GM19099 (cell line): ENCODE data around the gene TAF4.

Experiments used
- POLR2A ChIP-seq: IDR thresholded peaks from 3 replicates; pipeline ENCODE4 v1.6.1; 2011; ENCODE audit warnings: low read depth; ENCODE audit not compliant: insufficient read length; ENCODE audit errors: extremely low read depth

The TAF4 gene

GRCh38 chr20:61979090-61979489, 86.6 kb downstream of the TAF4 start:
- TF ChIP-seq POLR2A = no peak

GRCh38 chr20:61978491-61978890, 87.2 kb downstream of the TAF4 start:
- no peak for TF ChIP-seq POLR2A

GRCh38 chr20:61977419-61977786, 88.3 kb downstream of the TAF4 start:
- no peak for TF ChIP-seq POLR2A

GRCh38 chr20:61976644-61977418, 88.8 kb downstream of the TAF4 start:
- TF ChIP-seq POLR2A = no peak

GRCh38 chr20:61976263-61976643, 89.4 kb downstream of the TAF4 start:
- TF ChIP-seq POLR2A = no peak

GRCh38 chr20:61975407-61976129, 90.1 kb downstream of the TAF4 start:
- TF ChIP-seq POLR2A = no peak

GRCh38 chr20:61974357-61974665, 91.4 kb downstream of the TAF4 start:
- TF ChIP-seq POLR2A = no peak

GRCh38 chr20:61973515-61974356, 91.9 kb downstream of the TAF4 start:
- no peak for TF ChIP-seq POLR2A

GRCh38 chr20:61972636-61973508, 92.8 kb downstream of the TAF4 start:
- TF ChIP-seq POLR2A = no peak

- no peak for TF ChIP-seq POLR2A
Observed at GRCh38 chr20:61970357-61970756, 95.3 kb downstream of the TAF4 start.

- no peak for TF ChIP-seq POLR2A
Observed at GRCh38 chr20:61969806-61970205, 95.9 kb downstream of the TAF4 start.

- no peak for TF ChIP-seq POLR2A
Observed at GRCh38 chr20:61968932-61969331, 96.7 kb downstream of the TAF4 start.

GRCh38 chr20:61968036-61968810, 97.5 kb downstream of the TAF4 start:
- TF ChIP-seq POLR2A = no peak

GRCh38 chr20:61967300-61967699, 98.4 kb downstream of the TAF4 start:
- no peak for TF ChIP-seq POLR2A

GRCh38 chr20:61966492-61967244, 99.0 kb downstream of the TAF4 start:
- no peak for TF ChIP-seq POLR2A
